BE2C (cell line): ENCODE results near the gene MYO5A.
"Not testable (repeated sequence)": the region's sequence is repeated elsewhere in the genome, so short reads cannot be mapped to it uniquely, and the experiment has no call there.

Experiments
- DNase-seq: peaks from one replicate; pipeline ENCODE4 v3.0.0-alpha.2; 2020
- H3K27me3 ChIP-seq: fragments of 250-450 bp; sonication (Bioruptor Pico); 2 replicates; pipeline ENCODE4 v1.5.1; 2020; ENCODE audit warnings: mild to moderate bottlenecking
- H3K36me3 ChIP-seq: fragments of 250-450 bp; sonication (Bioruptor Pico); 2 replicates; pipeline ENCODE4 v1.5.1; 2020; ENCODE audit warnings: mild to moderate bottlenecking
- H3K4me1 ChIP-seq: fragments of 250-450 bp; sonication (Bioruptor Pico); 2 replicates; pipeline ENCODE4 v1.5.1; 2020
- H3K4me3 ChIP-seq: 2 replicates; pipeline ENCODE4 v1.5.1; 2011; ENCODE audit warnings: low read depth, low read length
- H3K9me3 ChIP-seq: fragments of 250-450 bp; sonication (Bioruptor Pico); 2 replicates; pipeline ENCODE4 v1.5.1; 2020
- CTCF ChIP-seq: IDR thresholded peaks from 2 replicates; pipeline ENCODE4 v1.5.1; 2012; ENCODE audit warnings: mild to moderate bottlenecking, low read depth, low read length

Gene MYO5A

GRCh38 chr15:52492132-52492531 lies 36.5 kb downstream of the MYO5A start:
- H3K4me1 ChIP-seq = no peaks in the 10 kb centered on the region

GRCh38 chr15:52491472-52491871 lies 37.2 kb downstream of the MYO5A start:
- no peak for TF ChIP-seq CTCF
- Histone ChIP-seq H3K4me1 (no peaks in the 10 kb centered on the region), H3K9me3 (no peaks in the 10 kb centered on the region), H3K4me3 (no peak overlapping the region), H3K27me3 (no peaks in the 10 kb centered on the region), H3K36me3 (no peaks in the 10 kb centered on the region)
- no peak for DNase-seq

More at GRCh38 chr15:52492132-52492531, 36.5 kb downstream of the MYO5A start:
- H3K27me3 ChIP-seq = no peaks in the 10 kb centered on the region
- no peaks in the 10 kb centered on the region for H3K9me3 ChIP-seq
- H3K36me3 ChIP-seq = no peaks in the 10 kb centered on the region
- DNase-seq = no peak
- TF ChIP-seq CTCF = no peak
- H3K4me3 ChIP-seq = no peak overlapping the region

- H3K36me3 ChIP-seq, H3K4me1 ChIP-seq, DNase-seq, H3K9me3 ChIP-seq, H3K4me3 ChIP-seq, H3K27me3 ChIP-seq: not testable (repeated sequence)
Observed at GRCh38 chr15:52489430-52489829, 39.2 kb downstream of the MYO5A start.

GRCh38 chr15:52488830-52489229 lies 39.9 kb downstream of the MYO5A start:
- DNase-seq = no peak
- no peak overlapping the region for H3K4me3 ChIP-seq
- H3K27me3 ChIP-seq = no peaks in the 10 kb centered on the region
- no peak for TF ChIP-seq CTCF
- H3K4me1 ChIP-seq = no peaks in the 10 kb centered on the region
- no peaks in the 10 kb centered on the region for H3K9me3 ChIP-seq
- H3K36me3 ChIP-seq = no peaks in the 10 kb centered on the region

GRCh38 chr15:52486003-52486996 lies 42.4 kb downstream of the MYO5A start:
- Histone ChIP-seq H3K27me3 (no peaks in the 10 kb centered on the region), H3K4me1 (no peaks in the 10 kb centered on the region), H3K4me3 (no peak overlapping the region), H3K36me3 (no peaks in the 10 kb centered on the region), H3K9me3 (no peaks in the 10 kb centered on the region)
- no peak for DNase-seq
- no peak for TF ChIP-seq CTCF

- no peak for TF ChIP-seq CTCF
- no peaks in the 10 kb centered on the region for H3K9me3 ChIP-seq
- H3K4me1 ChIP-seq = no peaks in the 10 kb centered on the region
- DNase-seq = no peak
- no peak overlapping the region for H3K4me3 ChIP-seq
- no peaks in the 10 kb centered on the region for H3K27me3 ChIP-seq
- H3K36me3 ChIP-seq = no peaks in the 10 kb centered on the region
Observed at GRCh38 chr15:52485290-52485689, 43.4 kb downstream of the MYO5A start.
